GM06990 (cell line): ENCODE results near the gene CHCHD6.

ENCODE experiments used
- DNase-seq: peaks from one replicate; pipeline ENCODE4 v3.0.0-alpha.2; 2011; ENCODE audit not compliant: insufficient read length; ENCODE audit errors: extremely low read depth
- H3K27me3 ChIP-seq: replicated peaks from 2 replicates; pipeline ENCODE4 v1.6.0; 2011; ENCODE audit warnings: low read length; ENCODE audit not compliant: control insufficient read depth, insufficient read depth
- H3K36me3 ChIP-seq: 2 replicates; pipeline ENCODE4 v1.5.1; 2011; ENCODE audit warnings: low read length; ENCODE audit not compliant: control insufficient read depth, insufficient read depth
- H3K4me3 ChIP-seq: replicated peaks from 2 replicates; pipeline ENCODE4 v1.5.1; 2011; ENCODE audit warnings: low read depth, mild to moderate bottlenecking, control low read depth, low read length
- TF ChIP-seq, protein P1 (sequence below): IDR thresholded peaks from 2 replicates; pipeline ENCODE4 v1.5.1; 2011; ENCODE audit warnings: low read length, control low read depth, mild to moderate bottlenecking, inconsistent platforms; ENCODE audit not compliant: insufficient read depth, poor library complexity, severe bottlenecking

The CHCHD6 gene

DNA sequence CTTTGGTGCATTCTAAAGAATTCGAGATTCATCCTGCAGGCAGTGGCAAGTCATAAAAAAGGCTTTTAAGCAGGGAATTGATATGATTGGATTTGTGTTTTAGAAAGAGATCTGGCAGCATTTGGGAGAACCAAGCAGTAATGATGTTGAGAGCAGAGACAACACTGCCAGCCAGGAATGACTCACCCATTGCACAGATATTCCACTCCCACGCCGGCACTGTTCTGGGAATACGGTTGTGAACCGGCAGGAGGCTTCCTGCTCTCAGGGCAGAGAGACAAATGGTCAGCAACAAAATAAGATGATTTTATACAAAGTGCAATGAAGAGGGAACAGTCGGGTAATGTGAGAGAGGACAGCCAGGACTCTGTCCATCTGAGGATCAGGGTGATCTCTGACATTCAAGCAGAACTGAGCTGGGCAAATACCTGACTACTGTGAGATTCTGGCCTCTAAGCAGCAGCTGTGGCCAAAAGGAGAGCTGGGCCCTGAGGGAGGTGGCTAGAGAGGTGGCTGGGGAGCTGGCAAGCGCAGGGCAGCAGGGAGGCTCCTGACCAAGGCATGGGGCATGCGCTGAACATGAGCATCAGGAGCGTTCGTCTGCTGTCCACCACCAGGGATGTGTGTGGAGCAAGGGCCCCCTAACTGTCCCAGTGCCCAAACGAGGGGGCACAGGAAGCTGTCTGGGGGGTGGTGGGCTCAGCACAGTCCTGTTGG is 222.8 kb downstream of the CHCHD6 start:
- Histone ChIP-seq H3K36me3 (no peaks in the 10 kb centered on the region), H3K27me3 (no peaks in the 10 kb centered on the region), H3K4me3 (no peak overlapping the region)
- DNase-seq: no peak
- TF ChIP-seq, protein P1, sequence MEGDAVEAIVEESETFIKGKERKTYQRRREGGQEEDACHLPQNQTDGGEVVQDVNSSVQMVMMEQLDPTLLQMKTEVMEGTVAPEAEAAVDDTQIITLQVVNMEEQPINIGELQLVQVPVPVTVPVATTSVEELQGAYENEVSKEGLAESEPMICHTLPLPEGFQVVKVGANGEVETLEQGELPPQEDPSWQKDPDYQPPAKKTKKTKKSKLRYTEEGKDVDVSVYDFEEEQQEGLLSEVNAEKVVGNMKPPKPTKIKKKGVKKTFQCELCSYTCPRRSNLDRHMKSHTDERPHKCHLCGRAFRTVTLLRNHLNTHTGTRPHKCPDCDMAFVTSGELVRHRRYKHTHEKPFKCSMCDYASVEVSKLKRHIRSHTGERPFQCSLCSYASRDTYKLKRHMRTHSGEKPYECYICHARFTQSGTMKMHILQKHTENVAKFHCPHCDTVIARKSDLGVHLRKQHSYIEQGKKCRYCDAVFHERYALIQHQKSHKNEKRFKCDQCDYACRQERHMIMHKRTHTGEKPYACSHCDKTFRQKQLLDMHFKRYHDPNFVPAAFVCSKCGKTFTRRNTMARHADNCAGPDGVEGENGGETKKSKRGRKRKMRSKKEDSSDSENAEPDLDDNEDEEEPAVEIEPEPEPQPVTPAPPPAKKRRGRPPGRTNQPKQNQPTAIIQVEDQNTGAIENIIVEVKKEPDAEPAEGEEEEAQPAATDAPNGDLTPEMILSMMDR: no peak

DNA sequence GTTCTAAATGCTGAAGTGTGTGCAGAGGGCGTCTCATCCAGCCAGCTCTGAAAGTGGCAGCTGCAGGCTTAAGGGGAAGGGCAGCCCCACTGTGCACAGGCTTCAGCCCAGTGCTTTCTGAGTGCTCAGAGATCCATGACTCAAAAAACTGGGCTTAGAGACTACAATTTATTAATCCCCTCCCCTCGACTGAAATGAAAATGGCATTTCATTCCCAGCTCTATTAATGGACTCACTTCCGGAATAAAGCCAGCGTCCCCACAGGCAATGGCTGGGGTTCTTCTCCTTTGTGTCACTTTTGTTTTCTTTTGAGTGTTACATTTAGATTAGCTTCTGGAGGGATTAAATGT is 223.3 kb downstream of the CHCHD6 start:
- TF ChIP-seq, protein P1: no peak
- Histone ChIP-seq H3K4me3 (no peak overlapping the region), H3K27me3 (no peaks in the 10 kb centered on the region), H3K36me3 (no peaks in the 10 kb centered on the region)
- DNase-seq: no peak

DNA sequence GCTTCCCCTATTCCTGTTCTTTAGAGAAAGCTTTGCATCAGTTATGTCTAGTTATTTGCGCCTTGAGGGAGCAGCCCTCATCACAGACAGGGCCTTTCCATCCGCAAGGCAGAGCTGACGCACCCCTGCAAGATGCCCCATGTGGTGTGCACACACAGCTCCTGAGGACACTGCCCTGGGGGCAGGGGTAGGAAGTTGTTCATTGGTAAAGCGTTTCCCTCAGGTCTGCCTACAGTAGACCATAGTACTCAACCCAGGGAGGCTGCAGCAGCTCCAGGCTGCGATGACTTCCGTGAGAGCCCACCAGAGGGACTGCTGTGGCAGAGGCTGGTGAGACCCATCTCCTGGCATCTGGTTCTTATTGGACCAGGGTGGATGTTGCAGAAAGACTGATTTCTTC is 223.8 kb downstream of the CHCHD6 start:
- Histone ChIP-seq H3K4me3 (no peak overlapping the region), H3K27me3 (no peaks in the 10 kb centered on the region), H3K36me3 (no peaks in the 10 kb centered on the region)
- DNase-seq: no peak
- TF ChIP-seq, protein P1: no peak

DNA sequence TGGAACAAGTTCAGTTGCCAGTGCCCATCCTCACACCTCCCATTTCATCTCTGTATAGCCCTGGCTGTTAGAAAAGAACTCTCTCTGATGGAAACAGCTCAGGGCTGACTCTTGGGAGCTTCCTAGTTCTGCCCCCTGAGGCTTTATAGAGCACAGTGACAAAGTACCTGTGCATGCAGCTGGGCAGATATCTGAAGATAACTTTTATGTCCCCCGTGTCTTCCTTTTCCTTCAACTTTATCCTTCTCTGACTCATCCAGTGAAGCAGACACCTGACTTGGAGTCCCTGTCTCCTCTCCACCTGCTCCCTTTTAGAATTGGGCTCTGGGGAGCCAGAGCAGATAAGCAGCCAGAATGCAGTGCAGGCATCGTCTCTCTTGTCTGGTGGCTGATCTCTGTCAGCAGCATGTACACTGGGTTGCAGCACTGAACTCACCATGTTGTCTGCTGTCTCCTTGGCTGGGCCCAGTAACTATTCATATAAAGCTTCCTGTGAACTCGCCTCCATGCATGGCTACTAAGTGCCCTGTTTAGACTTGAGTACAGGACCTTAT is 225.0 kb downstream of the CHCHD6 start:
- H3K27me3 ChIP-seq: no peaks in the 10 kb centered on the region
- no peaks in the 10 kb centered on the region for H3K36me3 ChIP-seq
- no peak overlapping the region for H3K4me3 ChIP-seq
- DNase-seq: no peak
- TF ChIP-seq, protein P1: no peak

DNA sequence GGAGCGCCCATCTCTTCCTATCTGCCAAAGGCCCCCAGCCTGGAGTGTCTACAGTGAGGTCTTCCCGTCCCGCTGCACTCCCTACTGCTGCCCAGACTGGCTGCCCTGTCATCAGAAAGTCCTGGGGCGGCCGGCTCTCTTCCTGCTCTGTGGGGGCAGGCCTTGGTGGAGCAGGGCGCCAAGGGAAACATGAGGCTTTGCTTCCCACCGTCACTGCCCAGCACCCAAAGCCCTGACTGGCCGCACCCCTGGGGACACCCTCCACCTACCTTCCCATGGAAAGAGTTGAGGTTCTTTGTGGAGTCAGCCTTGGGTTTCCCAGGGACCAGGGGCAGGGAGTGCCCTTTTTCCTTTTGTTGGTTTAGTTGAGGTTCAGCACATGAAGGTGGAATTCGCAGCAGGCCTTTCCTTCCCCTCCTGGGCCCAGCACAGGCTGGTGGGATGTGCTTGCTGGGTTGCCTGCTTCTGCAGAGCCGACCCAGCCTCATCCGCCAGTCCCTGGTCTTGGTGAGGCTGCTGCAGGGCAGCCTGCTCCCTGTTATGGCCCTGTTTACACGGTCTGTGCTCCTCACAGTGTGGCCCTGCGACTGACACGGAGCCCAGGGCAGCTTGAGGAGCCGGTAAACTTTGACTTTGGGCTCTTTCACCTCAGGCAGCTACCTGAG is 227.0 kb downstream of the CHCHD6 start:
- Histone ChIP-seq H3K27me3 (no peaks in the 10 kb centered on the region), H3K4me3 (no peak overlapping the region), H3K36me3 (no peaks in the 10 kb centered on the region)
- TF ChIP-seq, protein P1: no peak
- DNase-seq: no peak
